Activated CD4-positive, alpha-beta T cell treated with anti-CD3 and anti-CD28 coated beads for 24 hours (primary cell): ENCODE data around the gene PHLDB2.
"Not testable (repeated sequence)": the region's sequence is repeated elsewhere in the genome, so short reads cannot be mapped to it uniquely, and the experiment has no call there.

Experiments used
- DNase-seq, 2 donors: peaks; one replicate each; pipeline ENCODE4 v3.0.0-alpha.2; 2020; ENCODE audit warnings: low read depth in 2 of 2

The PHLDB2 gene

GRCh38 chr3:111859061-111859973 lies at the start of gene PHLDB2:
TSS of gene PHLDB2 (plus strand) at chr3:111859265. CDS start at chr3:111884078, 24,813 bp downstream.
- DNase-seq: peak; percentile 16 to 25

- DNase-seq: no peak
These were observed 48.2 kb upstream of the PHLDB2 start for GRCh38 chr3:111810909-111811308.

GRCh38 chr3:111811811-111812210 lies 47.3 kb upstream of the PHLDB2 start:
- DNase-seq: no peak

- DNase-seq: no peak
These were observed 46.4 kb upstream of the PHLDB2 start for GRCh38 chr3:111812701-111813100.

GRCh38 chr3:111813441-111813840 lies 45.6 kb upstream of the PHLDB2 start:
- DNase-seq: no peak

- DNase-seq: no peak
These were observed 45.1 kb upstream of the PHLDB2 start for GRCh38 chr3:111813979-111814378.

- not testable (repeated sequence) for DNase-seq
These were observed 42.3 kb upstream of the PHLDB2 start for GRCh38 chr3:111816771-111817170.

- DNase-seq: no peak
These were observed 39.1 kb upstream of the PHLDB2 start for GRCh38 chr3:111819927-111820326.

- no peak for DNase-seq
These were observed 38.4 kb upstream of the PHLDB2 start for GRCh38 chr3:111820651-111821050.

- no peak for DNase-seq
These were observed 37.2 kb upstream of the PHLDB2 start for GRCh38 chr3:111821891-111822290.

- no peak for DNase-seq
These were observed 36.3 kb upstream of the PHLDB2 start for GRCh38 chr3:111822804-111823203.

GRCh38 chr3:111823341-111823855 lies 35.7 kb upstream of the PHLDB2 start:
- no peak for DNase-seq

GRCh38 chr3:111824351-111824750 lies 34.7 kb upstream of the PHLDB2 start:
- DNase-seq: no peak

- no peak for DNase-seq
These were observed 31.2 kb upstream of the PHLDB2 start for GRCh38 chr3:111827871-111828270.

- DNase-seq: no peak
These were observed 30.5 kb upstream of the PHLDB2 start for GRCh38 chr3:111828530-111828929.

GRCh38 chr3:111829023-111829422 lies 30.0 kb upstream of the PHLDB2 start:
- DNase-seq: no peak

GRCh38 chr3:111831840-111832239 lies 27.2 kb upstream of the PHLDB2 start:
- no peak for DNase-seq

GRCh38 chr3:111837112-111837511 lies 22.0 kb upstream of the PHLDB2 start:
- DNase-seq: no peak

- DNase-seq: no peak
These were observed 20.9 kb upstream of the PHLDB2 start for GRCh38 chr3:111838133-111838532.

- no peak for DNase-seq
These were observed 13.0 kb upstream of the PHLDB2 start for GRCh38 chr3:111846039-111846438.

GRCh38 chr3:111846717-111847116 lies 12.3 kb upstream of the PHLDB2 start:
- no peak for DNase-seq

GRCh38 chr3:111848283-111848682 lies 10.8 kb upstream of the PHLDB2 start:
- DNase-seq: no peak

- DNase-seq: no peak
These were observed 10.3 kb upstream of the PHLDB2 start for GRCh38 chr3:111848778-111849177.
